KOPT-K1 (cell line): Measurements from ENCODE around the gene YTHDF1.
"Not testable (repeated sequence)": the region's sequence is repeated elsewhere in the genome, so short reads cannot be mapped to it uniquely, and the experiment has no call there.

Experiments
- H3K27ac ChIP-seq: fragments of 200-600 bp; sonication (generic); 2 replicates; pipeline ENCODE4 v1.5.1; 2016; ENCODE audit warnings: antibody characterized with exemption, mild to moderate bottlenecking, low read depth, low read length; ENCODE audit not compliant: poor library complexity, severe bottlenecking
- H3K36me3 ChIP-seq: fragments of 200-600 bp; sonication (generic); 2 replicates; pipeline ENCODE4 v1.5.1; 2017; ENCODE audit warnings: antibody characterized with exemption, mild to moderate bottlenecking, low read length, moderate library complexity; ENCODE audit not compliant: insufficient read depth
- H3K9me3 ChIP-seq: fragments of 200-600 bp; sonication (generic); 2 replicates; pipeline ENCODE4 v1.5.1; 2017; ENCODE audit warnings: antibody characterized with exemption, low read length, mild to moderate bottlenecking; ENCODE audit not compliant: insufficient read depth, poor library complexity, severe bottlenecking

YTHDF1 gene

DNA sequence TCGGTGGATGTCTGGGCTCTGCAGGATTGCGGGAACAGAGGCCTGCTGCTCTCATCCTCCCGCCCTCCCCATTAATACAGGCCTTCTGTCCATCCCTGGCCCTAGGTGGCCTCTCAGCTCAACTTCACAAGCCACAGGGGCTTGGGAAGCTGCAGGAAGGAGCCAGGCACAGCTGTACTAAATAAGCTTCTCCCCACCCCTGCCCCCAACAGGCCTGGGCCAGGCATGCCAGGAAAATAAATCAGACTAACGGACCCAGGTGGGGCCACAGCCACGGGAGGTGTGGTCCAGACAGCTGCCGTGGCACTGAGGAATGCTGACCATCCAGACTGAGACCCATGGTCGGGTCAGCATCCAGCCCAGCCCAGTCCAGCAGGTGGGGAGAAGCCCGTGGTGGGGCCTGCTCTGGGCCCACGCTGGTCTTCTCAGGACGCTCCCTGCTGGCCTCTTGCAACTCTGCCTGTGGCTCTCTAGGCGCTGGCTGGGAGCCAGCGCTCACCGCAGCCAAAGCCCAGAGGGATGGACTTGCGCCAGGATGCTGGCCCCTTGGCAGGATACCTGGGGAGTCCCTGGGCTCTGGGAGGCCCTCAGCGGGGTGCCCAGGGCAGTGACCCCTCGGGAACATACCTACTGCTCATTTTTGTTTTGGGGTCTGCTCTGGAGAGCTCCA lies 8.6 kb upstream of the YTHDF1 start:
- Histone ChIP-seq H3K9me3 (no peaks in the 10 kb centered on the region), H3K36me3 (no peaks in the 10 kb centered on the region), H3K27ac (no peak overlapping the region)

DNA sequence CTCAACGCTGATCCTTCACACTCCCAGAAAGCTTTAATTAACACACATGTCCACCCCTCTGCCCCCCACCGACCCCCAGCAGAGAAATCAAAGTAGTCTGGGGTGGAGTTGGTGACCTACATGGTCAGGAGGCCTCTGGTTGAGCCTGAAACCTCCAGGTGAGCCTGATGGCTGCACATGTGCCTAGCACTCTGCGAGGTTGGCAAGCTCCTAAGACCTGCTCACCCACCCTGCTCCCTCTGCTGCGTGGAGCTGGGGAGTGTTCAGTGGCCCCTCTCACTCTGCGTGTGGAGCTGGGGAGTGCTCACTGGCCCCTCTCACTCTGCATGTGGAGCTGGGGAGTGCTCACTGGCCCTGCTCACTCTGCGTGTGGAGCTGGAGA lies 7.9 kb upstream of the YTHDF1 start:
- Histone ChIP-seq H3K36me3 (no peaks in the 10 kb centered on the region), H3K27ac (no peak overlapping the region), H3K9me3 (no peaks in the 10 kb centered on the region)

DNA sequence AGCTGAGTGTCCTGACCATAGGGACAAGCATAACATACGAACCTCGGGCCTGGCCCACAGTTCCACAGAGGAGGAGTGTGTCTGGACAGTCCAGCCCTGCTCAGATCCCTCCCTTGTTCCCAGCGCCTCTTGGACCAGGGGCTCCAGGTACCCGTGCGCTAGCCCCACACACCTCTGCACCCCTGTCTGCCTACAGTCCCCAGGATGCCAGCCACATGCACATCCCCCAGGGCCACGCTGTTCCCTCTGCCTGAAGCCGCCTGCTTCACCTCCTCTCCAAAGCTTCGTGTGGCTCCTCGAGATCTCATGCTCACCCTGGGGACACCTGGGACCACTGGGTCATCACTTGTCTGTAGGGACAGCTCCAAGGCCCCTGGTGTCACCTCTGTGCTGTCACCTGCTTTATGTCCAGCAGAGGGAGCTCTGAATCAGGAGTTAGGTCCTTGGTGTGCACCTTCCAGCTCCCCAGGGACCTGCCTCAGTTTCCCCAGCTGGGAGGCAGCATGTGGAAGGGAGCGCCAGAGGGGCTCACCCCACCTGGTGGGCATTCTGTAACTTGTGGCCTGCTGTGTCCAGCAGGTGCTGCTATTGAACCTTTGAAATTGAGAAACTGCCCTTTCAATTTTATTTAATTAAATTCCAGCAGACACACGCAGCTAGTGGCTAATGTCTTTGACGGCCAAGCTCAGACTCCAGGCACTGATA lies 7.3 kb upstream of the YTHDF1 start:
- Histone ChIP-seq H3K9me3 (no peaks in the 10 kb centered on the region), H3K27ac (no peak overlapping the region), H3K36me3 (no peaks in the 10 kb centered on the region)

DNA sequence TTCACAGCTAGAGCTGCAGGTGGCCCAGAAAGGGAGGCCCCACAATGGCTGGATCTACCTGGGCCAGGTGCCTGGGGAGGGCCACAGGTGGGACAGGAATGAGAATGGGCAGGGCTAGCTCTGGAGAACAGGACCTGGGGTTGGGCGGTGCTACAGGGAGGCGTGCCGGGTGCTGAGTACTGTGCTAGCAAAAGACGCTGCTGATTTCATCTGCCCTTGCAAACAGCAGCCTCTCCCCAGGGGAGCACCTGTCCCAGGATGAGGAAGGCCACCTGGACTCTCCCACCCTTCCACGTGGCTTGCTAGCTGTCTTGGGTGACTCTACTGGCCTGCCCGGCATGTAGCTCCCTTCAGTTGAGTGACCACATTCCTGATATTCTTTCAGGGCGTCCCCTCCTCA lies 6.6 kb upstream of the YTHDF1 start:
- Histone ChIP-seq H3K27ac (no peak overlapping the region), H3K9me3 (no peaks in the 10 kb centered on the region), H3K36me3 (no peaks in the 10 kb centered on the region)

DNA sequence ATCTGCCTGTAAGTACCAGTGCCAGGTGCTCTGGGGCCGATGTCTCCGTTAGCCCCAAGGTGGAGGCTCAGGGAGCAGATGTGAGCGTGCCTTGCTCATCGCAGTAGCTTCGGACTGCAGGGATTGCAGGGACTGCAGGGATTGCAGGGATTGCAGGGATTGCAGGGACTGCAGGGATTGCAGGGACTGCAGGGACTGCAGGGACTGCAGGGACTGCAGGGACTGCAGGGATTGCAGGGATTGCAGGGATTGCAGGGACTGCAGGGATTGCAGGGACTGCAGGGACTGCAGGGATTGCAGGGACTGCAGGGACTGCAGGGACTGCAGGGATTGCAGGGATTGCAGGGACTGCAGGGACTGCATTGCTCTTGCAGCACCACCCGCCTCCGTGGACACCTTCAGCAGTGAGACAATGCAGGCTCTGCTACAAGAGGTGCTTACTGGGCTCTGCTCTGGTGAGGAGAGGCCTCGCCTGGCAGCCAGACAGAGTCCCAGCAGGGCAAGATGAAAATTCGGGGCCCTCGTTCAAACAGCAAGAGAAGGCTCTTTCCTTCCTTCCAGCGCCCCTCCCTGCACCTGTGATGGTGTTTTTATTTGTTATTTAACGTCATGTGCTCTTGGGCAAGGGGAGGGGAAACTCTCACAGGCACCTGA lies 5.6 kb upstream of the YTHDF1 start:
- not testable (repeated sequence) for H3K9me3 ChIP-seq, H3K27ac ChIP-seq, H3K36me3 ChIP-seq

DNA sequence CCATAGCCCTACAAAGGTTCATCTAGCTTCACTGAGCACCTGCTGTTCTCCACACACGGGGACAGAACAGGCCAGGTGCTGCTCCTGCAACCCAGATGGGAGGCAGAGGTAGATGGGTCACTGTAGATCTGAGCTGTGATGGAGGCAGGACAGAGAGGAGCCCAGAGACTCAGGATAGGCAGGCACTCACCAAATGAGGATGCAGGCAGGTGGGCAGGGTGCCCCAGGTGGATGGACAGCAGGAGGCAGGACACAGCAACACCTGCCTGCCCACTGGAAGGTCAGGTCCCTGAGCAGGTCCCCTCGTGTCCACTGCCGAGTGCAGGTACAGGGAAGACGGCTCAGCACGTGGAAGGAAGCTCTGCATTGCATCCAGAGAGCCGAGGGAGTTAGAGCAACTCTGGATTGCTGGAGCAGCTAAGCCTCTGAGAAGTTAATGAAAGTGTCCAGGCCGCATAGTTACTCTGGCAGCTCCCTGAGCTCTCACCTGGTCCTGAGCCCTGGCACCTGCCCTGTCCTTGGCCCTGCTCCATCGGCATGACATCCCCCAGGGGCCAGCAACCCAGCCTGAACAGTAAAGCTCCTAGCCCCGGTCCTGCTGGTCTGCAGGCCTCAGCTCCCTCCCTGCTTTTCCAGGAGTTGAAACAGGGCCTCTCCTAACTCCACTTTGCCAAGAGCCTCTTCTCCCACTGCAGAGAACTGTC lies 4.9 kb upstream of the YTHDF1 start:
- no peaks in the 10 kb centered on the region for H3K9me3 ChIP-seq

DNA sequence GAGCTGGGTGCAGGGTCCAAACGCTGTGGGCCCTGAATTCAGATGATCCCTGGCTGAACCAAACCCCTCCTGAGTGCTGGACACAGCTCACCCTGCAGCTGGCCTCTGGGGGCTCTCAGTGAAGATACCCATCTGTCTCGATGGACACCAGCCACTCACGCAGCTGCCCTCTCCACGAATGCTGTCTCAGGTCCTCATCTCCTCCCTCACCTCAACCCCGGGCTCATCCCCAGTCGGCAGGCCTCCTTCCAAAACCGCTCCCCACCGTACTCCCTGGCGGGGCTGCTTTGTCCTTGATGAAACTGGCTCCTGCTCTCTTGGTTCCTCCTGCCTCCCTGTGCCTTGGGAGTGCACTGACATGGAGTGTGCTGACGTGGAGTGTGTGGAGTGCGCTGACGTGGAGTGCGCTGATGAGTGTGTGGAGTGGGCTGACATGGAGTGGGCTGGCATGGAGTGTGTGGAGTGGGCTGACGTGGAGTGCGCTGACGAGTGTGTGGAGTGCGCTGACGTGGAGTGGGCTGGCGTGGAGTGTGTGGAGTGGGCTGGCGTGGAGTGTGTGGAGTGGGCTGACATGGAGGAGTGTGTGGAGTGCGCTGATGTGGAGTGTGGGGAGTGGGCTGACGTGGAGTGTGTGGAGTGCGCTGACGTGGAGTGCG lies 4.1 kb upstream of the YTHDF1 start:
- H3K9me3 ChIP-seq = no peaks in the 10 kb centered on the region
- H3K27ac ChIP-seq = no peak overlapping the region
- H3K36me3 ChIP-seq = no peaks in the 10 kb centered on the region

More for the DNA sequence above, 4.9 kb upstream of the YTHDF1 start:
- no peaks in the 10 kb centered on the region for H3K36me3 ChIP-seq
- H3K27ac ChIP-seq = no peak overlapping the region

DNA sequence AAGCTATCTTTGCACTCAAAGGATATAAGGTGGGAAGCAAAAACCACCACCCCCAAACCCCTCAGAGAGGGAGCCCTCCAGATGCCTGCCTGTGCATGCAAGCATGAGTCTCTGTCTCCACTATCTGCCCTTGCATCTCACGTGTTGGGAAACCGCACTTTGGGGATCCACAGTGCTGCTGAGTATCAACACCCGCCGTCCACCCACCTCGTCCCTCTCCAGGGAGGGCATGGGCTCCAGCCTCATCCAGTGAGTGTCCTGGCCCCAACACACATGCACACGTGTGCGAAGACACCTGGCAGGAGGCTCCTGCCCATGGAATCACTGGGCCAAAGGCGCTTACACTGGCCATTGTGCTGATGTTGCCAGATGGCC lies 3.5 kb upstream of the YTHDF1 start:
- Histone ChIP-seq H3K36me3 (peaks cover 5% of the 10 kb centered on the region), H3K9me3 (no peaks in the 10 kb centered on the region), H3K27ac (no peak overlapping the region)

DNA sequence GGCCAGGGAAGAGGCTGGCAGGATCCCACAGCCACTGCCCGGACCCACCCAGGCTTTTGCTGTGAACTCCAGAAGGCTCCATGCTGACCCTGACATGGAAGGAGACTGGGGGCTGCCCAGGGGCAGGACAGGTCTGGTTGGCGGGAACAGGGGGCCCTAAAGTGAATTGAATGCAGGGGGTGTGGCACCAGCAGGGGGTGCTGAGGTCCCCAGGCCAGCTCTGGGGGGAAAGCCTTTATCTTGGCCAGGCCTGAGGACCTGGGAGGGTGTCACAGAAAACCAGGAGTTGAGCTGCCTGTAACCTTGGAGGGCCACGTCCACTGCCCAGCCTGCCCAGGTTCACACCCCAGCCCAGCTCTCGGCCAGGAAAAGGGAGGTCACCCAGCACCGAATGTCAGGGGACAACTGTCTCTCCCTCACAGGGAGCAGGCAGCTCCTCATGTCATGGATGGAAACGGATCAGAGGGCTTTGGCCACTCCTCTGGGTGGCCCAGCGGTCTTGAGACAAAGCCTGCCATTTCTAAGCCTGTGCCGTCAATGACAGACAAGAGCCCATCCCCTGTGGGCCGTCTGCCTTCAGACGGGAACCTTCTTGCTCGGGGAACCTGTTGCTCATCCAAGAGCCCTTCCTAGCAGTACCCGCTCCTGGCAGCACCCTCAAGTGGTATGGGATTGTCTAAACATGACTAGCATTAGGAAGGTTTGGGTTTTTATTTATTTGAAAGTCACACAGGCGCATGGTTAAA lies 2.9 kb upstream of the YTHDF1 start:
- no peak overlapping the region for H3K27ac ChIP-seq
- H3K36me3 ChIP-seq = peaks cover 10% of the 10 kb centered on the region
- H3K9me3 ChIP-seq = no peaks in the 10 kb centered on the region

DNA sequence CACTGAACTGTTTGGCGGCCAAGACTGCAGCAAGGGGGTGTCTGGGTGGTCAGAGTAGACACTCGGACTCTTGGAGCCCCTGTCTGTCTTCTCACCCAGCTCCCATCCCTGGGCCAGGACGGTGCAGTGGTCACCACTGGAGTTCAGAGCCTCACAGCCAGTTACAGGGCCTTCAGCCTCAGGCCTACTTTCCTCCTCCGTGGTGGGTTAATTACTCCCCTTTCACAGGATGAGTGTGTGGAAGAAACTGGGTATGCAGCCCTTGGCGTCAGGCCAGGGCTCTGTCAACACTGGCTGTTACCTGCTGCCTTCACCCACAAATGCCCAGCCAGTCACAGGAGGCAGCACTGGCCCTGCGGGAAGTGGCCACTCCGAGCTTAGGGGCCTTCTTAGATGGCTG lies 1.8 kb upstream of the YTHDF1 start:
- no peaks in the 10 kb centered on the region for H3K9me3 ChIP-seq
- no peak overlapping the region for H3K27ac ChIP-seq
- H3K36me3 ChIP-seq = peaks cover 22% of the 10 kb centered on the region

DNA sequence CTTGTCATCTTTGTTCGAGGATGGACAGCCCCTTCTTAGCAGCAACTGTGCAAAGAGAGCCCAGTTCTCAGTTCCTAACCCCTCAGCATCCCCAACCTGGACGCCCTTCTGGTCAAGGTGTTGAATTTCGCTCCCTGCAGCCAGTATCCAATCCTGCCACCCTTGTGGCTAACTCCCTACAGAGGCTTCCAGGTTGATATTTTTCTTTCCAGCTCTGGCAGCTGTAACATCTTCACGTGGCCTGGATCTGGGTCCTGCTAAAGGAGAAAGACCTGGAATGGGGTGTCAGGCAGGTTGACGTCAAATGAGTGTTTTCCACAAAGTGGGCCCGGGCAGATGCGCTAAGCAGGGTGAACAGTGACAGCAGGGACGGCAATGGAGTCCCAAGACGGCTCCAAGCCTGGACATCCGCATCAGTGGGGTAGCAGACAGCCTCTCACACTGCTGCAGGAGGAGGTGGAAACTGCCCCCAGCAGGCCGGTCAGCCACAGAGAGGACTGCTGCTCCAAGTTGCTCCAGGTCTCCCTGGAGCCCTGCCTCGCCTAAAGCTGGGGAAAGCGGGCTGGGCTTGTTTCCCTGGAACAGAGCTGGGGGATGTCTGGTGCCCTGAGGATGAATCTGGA lies 1.0 kb upstream of the YTHDF1 start:
- Histone ChIP-seq H3K27ac (peak overlapping the region; percentile 86), H3K9me3 (no peaks in the 10 kb centered on the region), H3K36me3 (peaks cover 30% of the 10 kb centered on the region)

DNA sequence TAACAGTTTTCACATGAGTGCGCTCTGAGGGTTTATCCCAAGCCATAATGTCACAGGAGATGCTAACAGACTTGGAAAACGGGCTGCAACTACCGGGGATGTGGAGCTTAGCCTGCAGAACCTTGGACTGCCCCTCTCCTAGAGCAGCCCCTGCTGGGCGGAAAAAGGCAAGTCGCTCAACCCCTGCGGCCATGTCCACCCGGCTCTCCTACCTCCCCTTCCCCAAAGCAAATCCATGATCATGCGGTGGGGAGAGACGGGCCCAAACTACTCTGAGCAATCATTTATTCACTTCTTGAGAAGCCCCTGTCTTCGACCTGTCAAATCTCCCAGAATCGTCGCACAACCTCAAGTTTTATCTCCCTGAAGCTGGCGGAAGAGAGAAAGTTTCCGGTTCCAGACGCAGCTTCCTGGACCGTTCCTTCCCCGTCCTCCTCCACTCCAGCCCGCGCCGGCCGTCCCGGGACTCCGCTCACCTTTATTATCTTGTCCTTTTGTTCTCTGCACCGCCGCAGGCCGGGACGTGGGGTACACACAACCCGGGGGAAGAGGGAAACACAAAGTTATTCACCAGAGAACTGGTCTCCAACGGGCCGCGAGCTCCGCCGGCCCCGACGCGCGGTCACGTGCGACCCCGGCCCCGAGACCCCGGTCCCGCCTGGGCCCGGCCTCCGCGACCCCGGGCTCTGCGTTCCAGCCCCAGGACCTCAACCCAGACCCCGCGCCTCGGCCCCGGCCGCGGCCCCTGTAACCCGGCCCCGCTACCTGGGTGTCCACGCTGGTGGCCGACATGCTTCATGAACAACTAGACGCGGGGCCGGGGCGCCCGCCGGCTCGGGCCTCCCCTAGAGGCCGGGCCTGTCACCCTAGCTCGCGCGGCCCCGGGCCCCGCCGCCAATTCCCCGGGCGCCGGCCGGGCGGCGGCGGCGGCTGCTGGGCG lies 560 bp downstream of the YTHDF1 start:
- Histone ChIP-seq H3K36me3 (peaks cover 45% of the 10 kb centered on the region), H3K27ac (peak overlapping the region; percentile 86), H3K9me3 (no peaks in the 10 kb centered on the region)

DNA sequence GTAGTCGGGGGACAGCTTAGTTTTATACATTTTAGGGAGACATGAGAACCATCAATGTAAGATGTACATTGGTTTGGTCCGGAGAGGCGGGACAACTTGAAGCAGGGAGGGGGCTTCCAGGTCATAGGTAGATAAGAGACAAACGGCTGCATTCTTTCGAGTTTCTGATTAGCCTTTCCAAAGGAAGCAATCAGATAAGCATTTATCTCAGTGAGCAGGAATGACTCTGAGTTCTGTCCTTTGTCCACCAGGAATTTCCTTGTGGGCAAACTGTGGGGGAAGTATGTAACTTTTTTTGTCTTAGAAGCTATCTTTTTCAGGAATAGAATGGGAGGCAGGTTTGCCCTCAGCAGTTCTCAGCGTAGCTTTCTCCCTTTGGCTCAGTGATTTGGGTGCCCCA lies 1.4 kb downstream of the YTHDF1 start:
- Histone ChIP-seq H3K36me3 (peaks cover 54% of the 10 kb centered on the region), H3K27ac (peak overlapping the region; percentile 86), H3K9me3 (no peaks in the 10 kb centered on the region)
